HG03565 (cell line): ENCODE data around the gene ZDHHC22.

Source experiments
- ATAC-seq: cut with Tn5 transposase; IDR thresholded peaks from one replicate; pipeline ENCODE4 v1.9.1; 2021; ENCODE audit warnings: mild to moderate bottlenecking, moderate library complexity; ENCODE audit not compliant: unreplicated experiment

Gene ZDHHC22

GRCh38 chr14:77158175-77158881 lies 16.7 kb upstream of the ZDHHC22 start:
- no peak for ATAC-seq

GRCh38 chr14:77157740-77158139 lies 16.1 kb upstream of the ZDHHC22 start:
- no peak for ATAC-seq

GRCh38 chr14:77155083-77155482 lies 13.5 kb upstream of the ZDHHC22 start:
- ATAC-seq = no peak

- no peak for ATAC-seq
Observed at GRCh38 chr14:77154421-77154820, 12.8 kb upstream of the ZDHHC22 start.

- ATAC-seq = no peak
Observed at GRCh38 chr14:77153802-77154201, 12.2 kb upstream of the ZDHHC22 start.

GRCh38 chr14:77151918-77152588 lies 10.5 kb upstream of the ZDHHC22 start:
- no peak for ATAC-seq

- ATAC-seq = no peak
Observed at GRCh38 chr14:77151245-77151644, 9.7 kb upstream of the ZDHHC22 start.

- no peak for ATAC-seq
Observed at GRCh38 chr14:77148510-77149231, 7.1 kb upstream of the ZDHHC22 start.

GRCh38 chr14:77145975-77146740 lies 4.6 kb upstream of the ZDHHC22 start:
- no peak for ATAC-seq

- ATAC-seq = no peak
Observed at GRCh38 chr14:77144412-77145115, 3.0 kb upstream of the ZDHHC22 start.

GRCh38 chr14:77143071-77143470 lies 1.5 kb upstream of the ZDHHC22 start:
- ATAC-seq = no peak

- ATAC-seq = no peak
Observed at GRCh38 chr14:77142005-77142800, 612 bp upstream of the ZDHHC22 start.

GRCh38 chr14:77140359-77141213 lies 1.0 kb downstream of the ZDHHC22 start:
- no peak for ATAC-seq

- no peak for ATAC-seq
Observed at GRCh38 chr14:77139540-77140358, 1.8 kb downstream of the ZDHHC22 start.

- ATAC-seq = no peak
Observed at GRCh38 chr14:77139022-77139421, 2.6 kb downstream of the ZDHHC22 start.

GRCh38 chr14:77133720-77134338 lies 7.8 kb downstream of the ZDHHC22 start:
- ATAC-seq = no peak

GRCh38 chr14:77131871-77132486 lies 9.6 kb downstream of the ZDHHC22 start:
- no peak for ATAC-seq
